Hepatocyte (in vitro differentiated cells): ENCODE measurements around the gene CDC14B.

Experiments
- EZH2 ChIP-seq: fragments of 200-600 bp; sonication (generic); IDR thresholded peaks from 2 replicates; pipeline ENCODE4 v1.6.1; 2016; ENCODE audit warnings: antibody characterized with exemption, mild to moderate bottlenecking, borderline replicate concordance
- EZH2phosphoT487 ChIP-seq: fragments of 200-600 bp; sonication (generic); IDR thresholded peaks from one replicate; pipeline ENCODE4 v1.6.1; 2018; ENCODE audit warnings: antibody characterized with exemption, mild to moderate bottlenecking, low read depth, moderate library complexity; ENCODE audit not compliant: unreplicated experiment, severe bottlenecking
- TF ChIP-seq, protein P1 (sequence below): fragments of 200-600 bp; sonication (generic); IDR thresholded peaks from 2 replicates; pipeline ENCODE4 v1.5.1; 2016; ENCODE audit warnings: antibody characterized with exemption, mild to moderate bottlenecking; ENCODE audit not compliant: poor library complexity

DNA sequence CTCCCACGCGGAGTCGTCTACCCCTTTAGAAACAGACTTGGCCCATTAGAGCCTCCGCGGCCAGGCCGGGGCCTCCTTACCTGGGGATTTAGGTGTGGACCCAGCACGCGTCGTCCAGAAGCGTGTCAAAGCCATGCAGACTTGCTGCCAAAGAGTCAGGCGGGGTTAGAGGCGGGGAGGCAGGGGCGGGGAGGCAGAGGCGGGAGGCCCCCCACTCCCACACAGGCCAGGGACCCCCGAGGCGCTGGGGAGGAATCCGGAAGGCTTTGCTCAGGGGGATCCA, 122.6 kb downstream of the CDC14B start:
- TF ChIP-seq, protein P1, sequence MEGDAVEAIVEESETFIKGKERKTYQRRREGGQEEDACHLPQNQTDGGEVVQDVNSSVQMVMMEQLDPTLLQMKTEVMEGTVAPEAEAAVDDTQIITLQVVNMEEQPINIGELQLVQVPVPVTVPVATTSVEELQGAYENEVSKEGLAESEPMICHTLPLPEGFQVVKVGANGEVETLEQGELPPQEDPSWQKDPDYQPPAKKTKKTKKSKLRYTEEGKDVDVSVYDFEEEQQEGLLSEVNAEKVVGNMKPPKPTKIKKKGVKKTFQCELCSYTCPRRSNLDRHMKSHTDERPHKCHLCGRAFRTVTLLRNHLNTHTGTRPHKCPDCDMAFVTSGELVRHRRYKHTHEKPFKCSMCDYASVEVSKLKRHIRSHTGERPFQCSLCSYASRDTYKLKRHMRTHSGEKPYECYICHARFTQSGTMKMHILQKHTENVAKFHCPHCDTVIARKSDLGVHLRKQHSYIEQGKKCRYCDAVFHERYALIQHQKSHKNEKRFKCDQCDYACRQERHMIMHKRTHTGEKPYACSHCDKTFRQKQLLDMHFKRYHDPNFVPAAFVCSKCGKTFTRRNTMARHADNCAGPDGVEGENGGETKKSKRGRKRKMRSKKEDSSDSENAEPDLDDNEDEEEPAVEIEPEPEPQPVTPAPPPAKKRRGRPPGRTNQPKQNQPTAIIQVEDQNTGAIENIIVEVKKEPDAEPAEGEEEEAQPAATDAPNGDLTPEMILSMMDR: no peak
- TF ChIP-seq EZH2 (no peak), EZH2phosphoT487 (no peak)
